NCI-H1436 treated with DMSO at 0.1 percent for 48 hours (cell line): ENCODE measurements around the gene CHST11.

Source experiments
- DNase-seq: peaks from one replicate; lab custom pipeline; 2025; lab: John Stamatoyannopoulos, UW

CHST11 gene

GRCh38 chr12:104434129-104434528, 22.6 kb upstream of the CHST11 start:
- no peak for DNase-seq

GRCh38 chr12:104435175-104435574, 21.6 kb upstream of the CHST11 start:
- no peak for DNase-seq

GRCh38 chr12:104435765-104436164, 21.0 kb upstream of the CHST11 start:
- DNase-seq: no peak

GRCh38 chr12:104436790-104437189, 20.0 kb upstream of the CHST11 start:
- DNase-seq: no peak

GRCh38 chr12:104438134-104438533, 18.6 kb upstream of the CHST11 start:
- no peak for DNase-seq

- DNase-seq: no peak
Measured at GRCh38 chr12:104439137-104439536, 17.6 kb upstream of the CHST11 start.

- DNase-seq: no peak
Measured at GRCh38 chr12:104443008-104443407, 13.7 kb upstream of the CHST11 start.

GRCh38 chr12:104446646-104447421, 9.9 kb upstream of the CHST11 start:
- no peak for DNase-seq

- no peak for DNase-seq
Measured at GRCh38 chr12:104448031-104448430, 8.7 kb upstream of the CHST11 start.

- DNase-seq: no peak
Measured at GRCh38 chr12:104448451-104448850, 8.3 kb upstream of the CHST11 start.

- DNase-seq: no peak
Measured at GRCh38 chr12:104450700-104451099, 6.0 kb upstream of the CHST11 start.

- no peak for DNase-seq
Measured at GRCh38 chr12:104452087-104452486, 4.7 kb upstream of the CHST11 start.

GRCh38 chr12:104453133-104453532, 3.6 kb upstream of the CHST11 start:
- DNase-seq: no peak

GRCh38 chr12:104454997-104455396, 1.8 kb upstream of the CHST11 start:
- no peak for DNase-seq

GRCh38 chr12:104455578-104456416, 951 bp upstream of the CHST11 start:
- DNase-seq: no peak

GRCh38 chr12:104456950-104457745, 400 bp downstream of the CHST11 start:
- peak; percentile 13 for DNase-seq

GRCh38 chr12:104457746-104458693, 1.3 kb downstream of the CHST11 start:
- no peak for DNase-seq

GRCh38 chr12:104458694-104459367, 2.1 kb downstream of the CHST11 start:
- no peak for DNase-seq

- DNase-seq: no peak
Measured at GRCh38 chr12:104459368-104459909, 2.7 kb downstream of the CHST11 start.

GRCh38 chr12:104460041-104460719, 3.4 kb downstream of the CHST11 start:
- no peak for DNase-seq
